ENCODE results near the gene PSTK. TPM values are rescaled to one million over a fixed set of nuclear protein-coding genes. Genes with fewer than 3 reads are reported as not detected.

Gene PSTK
- total and polyA plus RNA-seq, 9 of the 15 experiments (the other 6 are each of a cell fraction or from before 2014, with no cell fraction given): 13.2 to 49.7 (median 18.9) TPM

- no peak overlapping the region for H3K4me2 ChIP-seq (ENCODE audit: insufficient read depth, low read length)
- no peak for ATAC-seq
- in situ Hi-C loops (cut with MboI): no loop called here
- no peak for TF ChIP-seq CBX2 (IDR thresholded peaks at IDR 0.05; ENCODE audit: insufficient read depth, low read length, poor library complexity, severe bottlenecking)
- no peak for TF ChIP-seq GATAD2B (IDR thresholded peaks at IDR 0.05; ENCODE audit: borderline replicate concordance)
- no peak for TF ChIP-seq ZNF253 (CRISPR knock-in tag; conservative IDR thresholded peaks at IDR 0.05)
- TF ChIP-seq MIER1 (IDR thresholded peaks at IDR 0.05; ENCODE audit: low read depth): no peak
- TF ChIP-seq CTCFL (IDR thresholded peaks at IDR 0.05; ENCODE audit: borderline replicate concordance, insufficient read depth, low read depth, low read length, poor library complexity, severe bottlenecking): no peak
- TF ChIP-seq NUFIP1 (IDR thresholded peaks at IDR 0.05; ENCODE audit: partially characterized antibody): no peak
- no peak for TF ChIP-seq HOXB6 (CRISPR knock-in tag; IDR thresholded peaks at IDR 0.05; ENCODE audit: borderline replicate concordance)
- no peak for TF ChIP-seq SPI1 (IDR thresholded peaks at IDR 0.05; ENCODE audit: borderline replicate concordance, low read depth, low read length)
- TF ChIP-seq ETV6 (IDR thresholded peaks at IDR 0.05; ENCODE audit: borderline replicate concordance in 1 of 2, low read depth in 2 of 2, low read length in 1 of 2): no peak
- no peak for TF ChIP-seq ETV6 (CRISPR knock-in tag; IDR thresholded peaks at IDR 0.05; ENCODE audit: borderline replicate concordance)
- no peak for TF ChIP-seq SNAPC5 (CRISPR knock-in tag; IDR thresholded peaks at IDR 0.05)
- no peak for TF ChIP-seq FOXM1 (IDR thresholded peaks at IDR 0.05; ENCODE audit: low read depth)
- no peak for TF ChIP-seq FOXM1 (CRISPR knock-in tag; IDR thresholded peaks at IDR 0.05; ENCODE audit: low read depth)
- TF ChIP-seq GABPB1 (CRISPR knock-in tag; IDR thresholded peaks at IDR 0.05): no peak
- no peak for TF ChIP-seq DPF2 (IDR thresholded peaks at IDR 0.05)
- no peak for TF ChIP-seq HNRNPL (IDR thresholded peaks at IDR 0.05; ENCODE audit: low read depth, low read length)
- no peak for TF ChIP-seq DDX20 (tag; IDR thresholded peaks at IDR 0.05; ENCODE audit: low read depth)
- TF ChIP-seq ZNF785 (CRISPR knock-in tag; IDR thresholded peaks at IDR 0.05): no peak
- TF ChIP-seq, protein P1, sequence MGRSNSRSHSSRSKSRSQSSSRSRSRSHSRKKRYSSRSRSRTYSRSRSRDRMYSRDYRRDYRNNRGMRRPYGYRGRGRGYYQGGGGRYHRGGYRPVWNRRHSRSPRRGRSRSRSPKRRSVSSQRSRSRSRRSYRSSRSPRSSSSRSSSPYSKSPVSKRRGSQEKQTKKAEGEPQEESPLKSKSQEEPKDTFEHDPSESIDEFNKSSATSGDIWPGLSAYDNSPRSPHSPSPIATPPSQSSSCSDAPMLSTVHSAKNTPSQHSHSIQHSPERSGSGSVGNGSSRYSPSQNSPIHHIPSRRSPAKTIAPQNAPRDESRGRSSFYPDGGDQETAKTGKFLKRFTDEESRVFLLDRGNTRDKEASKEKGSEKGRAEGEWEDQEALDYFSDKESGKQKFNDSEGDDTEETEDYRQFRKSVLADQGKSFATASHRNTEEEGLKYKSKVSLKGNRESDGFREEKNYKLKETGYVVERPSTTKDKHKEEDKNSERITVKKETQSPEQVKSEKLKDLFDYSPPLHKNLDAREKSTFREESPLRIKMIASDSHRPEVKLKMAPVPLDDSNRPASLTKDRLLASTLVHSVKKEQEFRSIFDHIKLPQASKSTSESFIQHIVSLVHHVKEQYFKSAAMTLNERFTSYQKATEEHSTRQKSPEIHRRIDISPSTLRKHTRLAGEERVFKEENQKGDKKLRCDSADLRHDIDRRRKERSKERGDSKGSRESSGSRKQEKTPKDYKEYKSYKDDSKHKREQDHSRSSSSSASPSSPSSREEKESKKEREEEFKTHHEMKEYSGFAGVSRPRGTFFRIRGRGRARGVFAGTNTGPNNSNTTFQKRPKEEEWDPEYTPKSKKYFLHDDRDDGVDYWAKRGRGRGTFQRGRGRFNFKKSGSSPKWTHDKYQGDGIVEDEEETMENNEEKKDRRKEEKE (IDR thresholded peaks at IDR 0.05; ENCODE audit: borderline replicate concordance in 1 of 2, control insufficient read depth in 1 of 2, low read depth in 2 of 2, low read length in 1 of 2): no peak
- no peak for TF ChIP-seq NFATC3 (IDR thresholded peaks at IDR 0.05)
Observed at GRCh38 chr10:122968698-122969097, 11.5 kb upstream of the PSTK start.

More at GRCh38 chr10:122968698-122969097, 11.5 kb upstream of the PSTK start:
- intact Hi-C loops (cut with micrococcal nuclease): no loop called here
- Histone ChIP-seq H3K4me3 (no peak overlapping the region), H3K27me3 (ENCODE audit: control insufficient read depth in 2 of 2, insufficient read depth in 2 of 2, low read length in 2 of 2) (no peaks in the 10 kb centered on the region), H3K9me3 (replicated peaks; ENCODE audit: control insufficient read depth, insufficient read depth, low read depth, low read length) (no peaks in the 10 kb centered on the region; the same call in 1 of the 2 replicates), H3K4me1 (replicated peaks in 1 of 2; ENCODE audit: control insufficient read depth in 2 of 2, insufficient read depth in 2 of 2, low read length in 2 of 2) (no peaks in the 10 kb centered on the region), H3K36me3 (ENCODE audit: control insufficient read depth, insufficient read depth, low read length) (peaks cover 6% of the 10 kb centered on the region; the same call in 2 of the 3 replicates), H3K27ac (ENCODE audit: extremely low read depth, low read depth, low read length) (no peak overlapping the region), H3K9me1 (ENCODE audit: control insufficient read depth, insufficient read depth, low read length) (no peaks in the 10 kb centered on the region), H2AFZ (ENCODE audit: low read depth, low read length) (no peak overlapping the region), H3K9ac (ENCODE audit: insufficient read depth in 1 of 2, low read depth in 2 of 2, low read length in 2 of 2) (no peak overlapping the region), H4K20me1 (replicated peaks; ENCODE audit: control insufficient read depth, insufficient read depth, low read length) (no peaks in the 10 kb centered on the region), H3K79me2 (ENCODE audit: control insufficient read depth, insufficient read depth, low read length) (no peaks in the 10 kb centered on the region)
- CTCF ChIA-PET (ENCODE audit: low intra/inter-chr PET ratio): no interaction called here
- BruUV-seq (replicated peaks): no TSS peak
- 62% methylated on average over 3 of the region's 3 CpGs for WGBS (ENCODE audit: insufficient coverage, low coverage, missing lambda C conversion rate)
- no peak for DNase-seq (ENCODE audit: extremely low read depth in 1 of 4, low spot score in 3 of 4)
- POLR2A ChIA-PET: interaction anchor here (0.7 kb wide), 1 partner anchor 13 kb away, joined by 3 read pairs; no protein-coding TSS in a partner anchor
- no peak for FAIRE-seq

Data from K562 (cell line).